Measurements from ENCODE around the gene ZNF692.

Gene ZNF692

DNA sequence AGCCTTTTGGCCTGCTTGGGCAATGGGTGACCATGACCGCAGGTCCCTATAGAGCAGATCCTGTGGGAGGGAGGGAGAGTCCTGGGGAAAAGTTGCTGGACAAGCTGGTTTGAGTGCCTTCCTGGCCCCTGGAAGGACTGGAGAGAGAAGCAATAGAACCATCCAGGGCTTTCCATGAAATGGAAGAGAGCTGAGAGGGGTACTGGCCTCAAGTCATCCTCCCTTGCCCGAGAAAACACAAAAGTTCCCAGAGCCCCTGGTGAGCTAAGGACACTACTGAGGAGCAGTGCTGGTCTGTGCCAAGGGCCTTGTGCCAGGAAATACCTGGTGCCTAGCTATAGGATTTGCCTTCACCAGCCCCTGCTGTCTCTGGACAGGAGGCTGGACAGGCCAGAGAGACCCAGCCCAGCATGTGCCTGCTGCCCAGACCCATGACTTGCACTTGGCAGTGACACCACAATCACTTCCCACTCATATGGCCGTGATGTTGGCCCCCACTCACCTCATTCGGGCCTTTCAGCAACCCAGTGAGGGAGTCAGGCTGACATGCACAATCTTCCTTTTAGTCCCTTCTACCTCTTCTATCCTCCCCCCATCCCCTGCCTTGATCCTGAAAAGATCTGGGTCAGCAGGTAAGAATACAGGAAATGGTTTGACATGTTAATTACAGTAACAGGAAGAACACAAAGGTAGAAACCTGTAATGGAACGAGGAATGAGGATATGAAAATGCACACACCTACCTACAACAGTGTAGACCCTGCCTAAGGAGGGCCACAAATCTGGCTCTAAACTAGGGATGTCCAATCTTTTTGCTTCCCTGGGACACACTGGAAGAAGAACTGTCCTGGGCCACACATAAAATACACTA, 40.1 kb downstream of the ZNF692 start:
- Histone ChIP-seq H3K36me3 (ENCODE audit: control insufficient read depth, insufficient read depth, low read length) (peaks cover 12% of the 10 kb centered on the region), H3K9ac (ENCODE audit: low read depth, low read length) (no peak overlapping the region), H3K4me1 (ENCODE audit: control insufficient read depth, insufficient read depth, low read length) (peaks cover 6% of the 10 kb centered on the region), H3K9me3 (ENCODE audit: control insufficient read depth, insufficient read depth, low read length) (no peaks in the 10 kb centered on the region), H3K4me3 (ENCODE audit: low read depth, low read length) (no peak overlapping the region), H3K27me3 (ENCODE audit: control insufficient read depth, insufficient read depth, low read length) (no peaks in the 10 kb centered on the region)

DNA sequence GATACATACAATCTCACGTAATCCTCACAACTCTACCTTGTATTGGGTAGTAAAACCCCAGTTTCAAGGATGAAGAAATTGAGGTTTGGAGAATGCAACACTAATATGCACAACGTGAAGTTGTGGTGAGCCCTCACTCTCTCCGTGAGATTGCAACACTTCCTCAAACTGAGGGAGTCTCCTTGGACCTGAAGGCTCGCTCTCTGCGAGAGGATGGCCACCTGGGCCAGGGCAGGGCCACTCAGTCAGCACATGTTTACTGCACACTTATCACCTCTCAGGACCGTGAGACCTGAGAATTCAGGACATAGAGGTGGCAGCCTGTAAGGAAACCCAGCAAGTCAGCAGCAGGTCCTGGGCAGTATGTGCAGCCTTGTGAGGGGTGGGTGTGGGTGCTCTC, 41.8 kb downstream of the ZNF692 start:
- Histone ChIP-seq H3K4me3 (ENCODE audit: low read depth, low read length) (no peak overlapping the region), H3K36me3 (ENCODE audit: control insufficient read depth, insufficient read depth, low read length) (peaks cover 24% of the 10 kb centered on the region), H3K4me1 (ENCODE audit: control insufficient read depth, insufficient read depth, low read length) (peaks cover 6% of the 10 kb centered on the region), H3K9ac (ENCODE audit: low read depth, low read length) (no peak overlapping the region), H3K27me3 (ENCODE audit: control insufficient read depth, insufficient read depth, low read length) (no peaks in the 10 kb centered on the region), H3K9me3 (ENCODE audit: control insufficient read depth, insufficient read depth, low read length) (no peaks in the 10 kb centered on the region)

GRCh38 chr1:248816042-248816851, 42.6 kb downstream of the ZNF692 start:
- Histone ChIP-seq H3K36me3 (ENCODE audit: control insufficient read depth, insufficient read depth, low read length) (peaks cover 32% of the 10 kb centered on the region), H3K4me3 (ENCODE audit: low read depth, low read length) (no peak overlapping the region), H3K9ac (ENCODE audit: low read depth, low read length) (no peak overlapping the region)

DNA sequence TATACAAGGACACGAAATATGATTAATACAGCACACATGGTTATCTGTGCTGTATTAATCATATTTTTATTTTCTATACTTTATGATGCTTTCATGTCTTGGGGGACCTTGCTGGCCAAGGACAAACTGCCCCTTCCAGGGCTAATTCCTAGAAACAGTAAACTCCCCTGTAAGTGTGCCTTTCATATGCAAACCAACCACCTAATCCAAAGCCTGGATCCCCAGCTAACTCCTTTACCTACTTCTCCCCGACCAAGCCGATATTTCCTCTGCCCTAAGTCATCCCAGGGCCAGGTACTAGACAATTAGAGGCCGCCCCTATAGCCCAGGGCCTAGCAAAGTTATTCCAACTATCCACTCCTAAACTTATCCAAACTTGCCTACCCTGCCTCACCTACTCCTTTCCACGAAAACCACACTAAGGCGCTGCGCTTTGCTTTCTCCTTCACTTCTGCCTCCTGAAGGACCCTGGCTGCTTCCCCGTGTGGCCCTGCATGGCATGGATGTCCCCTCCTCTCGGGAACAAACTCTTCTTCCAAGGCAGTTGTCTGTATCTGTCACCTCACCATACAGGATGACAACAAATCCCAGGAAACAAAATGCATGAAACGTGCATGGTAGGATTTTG, 43.4 kb downstream of the ZNF692 start:
- no peaks in the 10 kb centered on the region for H3K9me3 ChIP-seq (ENCODE audit: control insufficient read depth, insufficient read depth, low read length)
- H3K9ac ChIP-seq (ENCODE audit: low read depth, low read length) = no peak overlapping the region
- H3K4me3 ChIP-seq (ENCODE audit: low read depth, low read length) = no peak overlapping the region
- peaks cover 6% of the 10 kb centered on the region for H3K4me1 ChIP-seq (ENCODE audit: control insufficient read depth, insufficient read depth, low read length)
- peaks cover 37% of the 10 kb centered on the region for H3K36me3 ChIP-seq (ENCODE audit: control insufficient read depth, insufficient read depth, low read length)
- H3K27me3 ChIP-seq (ENCODE audit: control insufficient read depth, insufficient read depth, low read length) = no peaks in the 10 kb centered on the region

More at GRCh38 chr1:248816042-248816851, 42.6 kb downstream of the ZNF692 start:
- Histone ChIP-seq H3K27me3 (ENCODE audit: control insufficient read depth, insufficient read depth, low read length) (no peaks in the 10 kb centered on the region), H3K4me1 (ENCODE audit: control insufficient read depth, insufficient read depth, low read length) (peaks cover 6% of the 10 kb centered on the region), H3K9me3 (ENCODE audit: control insufficient read depth, insufficient read depth, low read length) (no peaks in the 10 kb centered on the region)

- peaks cover 5% of the 10 kb centered on the region for H3K4me1 ChIP-seq (ENCODE audit: control insufficient read depth, insufficient read depth, low read length)
- no peaks in the 10 kb centered on the region for H3K27me3 ChIP-seq (ENCODE audit: control insufficient read depth, insufficient read depth, low read length)
- H3K9ac ChIP-seq (ENCODE audit: low read depth, low read length) = no peak overlapping the region
- H3K4me3 ChIP-seq (ENCODE audit: low read depth, low read length) = no peak overlapping the region
- peaks cover 37% of the 10 kb centered on the region for H3K36me3 ChIP-seq (ENCODE audit: control insufficient read depth, insufficient read depth, low read length)
- no peaks in the 10 kb centered on the region for H3K9me3 ChIP-seq (ENCODE audit: control insufficient read depth, insufficient read depth, low read length)
Observed at GRCh38 chr1:248814351-248814750, 44.5 kb downstream of the ZNF692 start.

DNA sequence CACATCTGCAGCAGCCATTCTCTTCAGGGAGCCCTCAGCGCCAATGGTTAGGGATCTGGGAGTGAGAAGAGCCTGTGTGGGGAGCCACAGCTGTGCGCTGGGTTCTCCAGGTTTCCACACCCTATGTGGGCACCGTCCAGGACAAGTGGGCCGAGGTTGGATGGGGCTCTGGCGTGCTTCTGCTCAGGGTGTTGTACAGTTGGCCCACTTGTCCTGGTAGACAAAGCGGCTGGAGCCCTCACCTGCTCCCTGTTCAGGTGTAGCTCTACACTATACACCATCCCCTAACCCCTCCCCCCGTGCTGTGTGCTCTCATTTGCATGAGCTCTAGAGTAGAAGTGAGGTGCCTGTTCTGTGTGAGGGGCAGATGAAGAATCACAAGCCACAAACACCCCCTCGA, 45.3 kb downstream of the ZNF692 start:
- Histone ChIP-seq H3K36me3 (ENCODE audit: control insufficient read depth, insufficient read depth, low read length) (peaks cover 35% of the 10 kb centered on the region), H3K9ac (ENCODE audit: low read depth, low read length) (no peak overlapping the region), H3K4me1 (ENCODE audit: control insufficient read depth, insufficient read depth, low read length) (peaks cover 2% of the 10 kb centered on the region)

DNA sequence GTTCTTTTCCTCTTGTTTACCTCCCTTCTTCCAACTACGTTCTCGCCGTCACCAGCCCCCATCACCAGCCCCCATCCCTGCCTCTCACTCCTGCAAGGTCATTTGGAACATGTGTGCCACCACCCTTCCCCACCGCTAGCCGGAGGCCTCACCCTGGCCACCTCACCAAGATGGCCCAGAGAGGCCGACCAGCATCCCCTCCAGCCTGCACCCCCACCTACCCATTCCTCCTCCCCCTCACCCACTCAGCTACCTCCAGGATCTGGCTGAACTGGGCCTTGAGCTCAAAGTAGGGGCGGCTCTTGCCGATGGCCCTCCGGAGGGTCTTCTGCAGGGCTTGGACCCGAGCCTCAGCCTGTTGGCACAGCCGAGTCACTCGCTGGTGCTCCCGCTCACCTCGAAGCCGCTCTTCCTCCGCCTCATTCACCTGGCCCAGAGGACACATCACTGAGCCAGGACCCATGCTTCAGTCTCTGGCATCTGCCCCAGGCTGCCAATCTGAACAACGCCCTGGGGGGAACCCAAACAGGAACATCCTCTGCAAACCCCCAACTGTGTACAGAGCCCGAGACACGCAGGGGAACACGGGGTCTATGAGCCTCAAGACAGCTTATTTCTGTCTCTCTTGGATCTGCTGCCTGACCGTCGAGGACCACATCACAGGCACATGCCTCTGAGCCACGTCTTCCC, 46.0 kb downstream of the ZNF692 start:
- peaks cover 2% of the 10 kb centered on the region for H3K4me1 ChIP-seq (ENCODE audit: control insufficient read depth, insufficient read depth, low read length)
- peaks cover 35% of the 10 kb centered on the region for H3K36me3 ChIP-seq (ENCODE audit: control insufficient read depth, insufficient read depth, low read length)
- no peaks in the 10 kb centered on the region for H3K9me3 ChIP-seq (ENCODE audit: control insufficient read depth, insufficient read depth, low read length)
- H3K4me3 ChIP-seq (ENCODE audit: low read depth, low read length) = no peak overlapping the region
- no peaks in the 10 kb centered on the region for H3K27me3 ChIP-seq (ENCODE audit: control insufficient read depth, insufficient read depth, low read length)
- no peak overlapping the region for H3K9ac ChIP-seq (ENCODE audit: low read depth, low read length)

More for the DNA sequence above, 45.3 kb downstream of the ZNF692 start:
- H3K9me3 ChIP-seq (ENCODE audit: control insufficient read depth, insufficient read depth, low read length) = no peaks in the 10 kb centered on the region
- no peaks in the 10 kb centered on the region for H3K27me3 ChIP-seq (ENCODE audit: control insufficient read depth, insufficient read depth, low read length)
- no peak overlapping the region for H3K4me3 ChIP-seq (ENCODE audit: low read depth, low read length)

GRCh38 chr1:248811514-248812490, 47.1 kb downstream of the ZNF692 start:
- H3K9ac ChIP-seq (ENCODE audit: low read depth, low read length) = no peak overlapping the region
- peaks cover 2% of the 10 kb centered on the region for H3K4me1 ChIP-seq (ENCODE audit: control insufficient read depth, insufficient read depth, low read length)
- H3K36me3 ChIP-seq (ENCODE audit: control insufficient read depth, insufficient read depth, low read length) = peaks cover 35% of the 10 kb centered on the region
- H3K9me3 ChIP-seq (ENCODE audit: control insufficient read depth, insufficient read depth, low read length) = no peaks in the 10 kb centered on the region
- no peaks in the 10 kb centered on the region for H3K27me3 ChIP-seq (ENCODE audit: control insufficient read depth, insufficient read depth, low read length)
- H3K4me3 ChIP-seq (ENCODE audit: low read depth, low read length) = no peak overlapping the region

DNA sequence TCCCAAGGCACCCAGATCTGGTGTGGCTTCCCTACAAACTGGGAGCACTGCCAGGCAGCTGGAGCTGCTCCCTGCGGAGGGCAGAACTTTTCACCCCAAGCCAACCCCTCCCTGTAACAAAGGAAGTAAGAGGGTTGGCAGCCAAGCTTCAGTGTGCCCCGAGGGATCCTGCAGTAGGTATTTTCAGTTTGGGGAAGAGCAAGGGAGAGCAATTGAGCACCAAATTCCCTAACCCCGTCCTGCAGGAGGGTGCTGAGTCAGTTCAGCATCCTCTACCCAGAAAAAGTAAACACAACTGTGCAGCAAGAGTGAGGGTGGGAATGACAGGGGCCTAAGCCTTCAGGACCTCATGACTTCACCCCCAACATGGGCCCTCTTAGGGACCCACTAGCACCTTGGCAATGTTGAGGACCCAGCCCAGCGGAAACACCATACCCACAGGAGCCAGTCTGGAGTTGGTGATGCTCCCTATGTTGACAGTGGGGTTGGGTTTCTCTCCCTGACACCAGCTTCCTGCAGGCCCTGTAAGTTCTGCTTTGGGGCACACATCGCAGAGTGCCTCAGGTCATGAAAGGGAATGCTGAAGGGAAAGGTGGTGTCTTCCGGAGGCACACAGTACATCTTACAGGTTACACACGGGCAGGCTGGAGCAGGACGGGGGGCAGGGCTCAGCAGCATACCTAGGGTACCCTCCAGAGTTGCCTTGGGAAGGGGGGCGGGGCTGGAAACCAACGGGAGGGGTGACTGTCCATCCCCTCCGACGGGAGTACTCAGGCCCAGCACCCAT, 48.0 kb downstream of the ZNF692 start:
- Histone ChIP-seq H3K36me3 (ENCODE audit: control insufficient read depth, insufficient read depth, low read length) (peaks cover 30% of the 10 kb centered on the region), H3K9ac (ENCODE audit: low read depth, low read length) (no peak overlapping the region), H3K4me3 (ENCODE audit: low read depth, low read length) (no peak overlapping the region), H3K27me3 (ENCODE audit: control insufficient read depth, insufficient read depth, low read length) (no peaks in the 10 kb centered on the region), H3K9me3 (ENCODE audit: control insufficient read depth, insufficient read depth, low read length) (no peaks in the 10 kb centered on the region), H3K4me1 (ENCODE audit: control insufficient read depth, insufficient read depth, low read length) (peaks cover 2% of the 10 kb centered on the region)
